ENCODE measurements around the gene IGF1R. TPM values are rescaled to one million over a fixed set of nuclear protein-coding genes. Genes with fewer than 3 reads are reported as not detected.

Gene IGF1R
- total RNA-seq, 1 experiment from 2014 or later, result 51.6 TPM

DNA sequence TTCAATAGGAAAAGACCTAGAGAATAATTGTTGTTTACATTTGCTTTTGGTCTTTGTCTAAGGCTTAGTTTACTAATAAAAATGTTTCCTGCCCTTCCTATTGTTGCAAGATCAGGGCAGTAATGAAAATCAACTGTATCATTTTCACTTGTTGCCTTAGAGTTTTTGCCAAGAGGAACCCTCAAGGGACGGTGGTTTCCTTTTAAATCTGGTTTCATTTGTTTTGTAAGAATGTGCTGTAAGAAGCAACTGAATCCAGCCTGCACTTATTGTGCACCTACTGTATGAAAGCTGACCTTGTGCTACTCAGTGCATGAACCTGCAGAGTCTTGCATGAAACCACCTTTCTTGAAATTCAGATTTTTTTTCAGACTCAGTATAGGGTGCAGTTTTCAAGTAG lies 5.3 kb downstream of the IGF1R start:
- Histone ChIP-seq H3K4me1 (peaks cover 23% of the 10 kb centered on the region), H3K27me3 (replicated peaks; ENCODE audit: control insufficient read depth, insufficient read depth, low read length) (no peaks in the 10 kb centered on the region), H3K36me3 (ENCODE audit: control insufficient read depth, insufficient read depth, low read length) (no peaks in the 10 kb centered on the region), H3K9me3 (no peaks in the 10 kb centered on the region), H3K4me3 (ENCODE audit: low read depth, low read length) (no peak overlapping the region)
- no peaks in the 10 kb centered on the region for H3K9me3 Mint-ChIP-seq (ENCODE audit: unreplicated experiment)
- DNase-seq, result no peak
- no peak for TF ChIP-seq CTCF (IDR thresholded peaks at IDR 0.05; ENCODE audit: insufficient read depth in 1 of 2, low read depth in 1 of 2, low read length in 1 of 2, severe bottlenecking in 1 of 2, unreplicated experiment in 1 of 2)
- BruUV-seq (replicated peaks), result no TSS peak
- H3K27me3 Mint-ChIP-seq (ENCODE audit: insufficient read depth, unreplicated experiment), result no peaks in the 10 kb centered on the region
- peaks cover 9% of the 10 kb centered on the region for H3K36me3 Mint-ChIP-seq (ENCODE audit: insufficient read depth, unreplicated experiment)
- intact Hi-C loops (cut with micrococcal nuclease; ENCODE audit: unreplicated experiment), result loop anchor here (2.0 to 10.0 kb wide), 3 partner anchors 69 to 421 kb away; no protein-coding TSS in a partner anchor
- POLR2A ChIA-PET, result no interaction called here
- CTCF ChIA-PET, result no interaction called here
- H3K27ac Mint-ChIP-seq (ENCODE audit: unreplicated experiment), result no peak overlapping the region
- no peak overlapping the region for H3K4me3 Mint-ChIP-seq (ENCODE audit: unreplicated experiment)
- H3K4me1 Mint-ChIP-seq (ENCODE audit: low read depth, unreplicated experiment), result peaks cover 24% of the 10 kb centered on the region

DNA sequence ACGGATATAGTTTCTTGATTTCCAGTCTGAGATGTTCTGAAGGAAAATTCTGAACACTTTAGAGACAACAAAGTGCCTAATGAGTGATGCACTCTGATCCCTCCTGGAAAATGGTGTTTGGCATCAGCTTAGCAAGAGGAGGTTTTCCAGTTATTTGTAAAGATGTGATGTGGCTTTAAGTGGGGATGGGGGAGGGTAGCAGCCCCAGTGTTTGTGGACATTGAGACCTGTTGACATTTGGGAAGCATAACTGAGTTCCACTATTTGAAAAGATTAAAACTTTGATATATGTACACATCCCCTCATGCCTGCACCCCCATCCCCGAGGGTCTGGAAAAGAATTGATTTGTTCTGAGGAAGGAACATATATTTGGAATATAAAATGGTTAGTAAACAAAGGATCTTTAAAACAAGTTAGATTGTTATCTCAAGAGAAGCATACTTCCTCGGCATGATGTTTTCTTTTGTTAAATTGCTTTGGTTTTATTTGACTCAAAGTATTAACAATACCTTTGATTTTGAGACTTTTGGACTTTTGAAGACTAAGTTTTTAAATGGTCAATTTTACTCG lies 6.5 kb downstream of the IGF1R start:
- ChIA-PET CTCF (no interaction called here), POLR2A (no interaction called here)
- TF ChIP-seq CTCF (IDR thresholded peaks at IDR 0.05; ENCODE audit: insufficient read depth in 1 of 2, low read depth in 1 of 2, low read length in 1 of 2, severe bottlenecking in 1 of 2, unreplicated experiment in 1 of 2), result no peak
- no TSS peak for BruUV-seq (replicated peaks)
- Histone ChIP-seq H3K4me3 (ENCODE audit: low read depth, low read length) (no peak overlapping the region), H3K27me3 (replicated peaks; ENCODE audit: control insufficient read depth, insufficient read depth, low read length) (no peaks in the 10 kb centered on the region), H3K36me3 (ENCODE audit: control insufficient read depth, insufficient read depth, low read length) (no peaks in the 10 kb centered on the region), H3K4me1 (peaks cover 23% of the 10 kb centered on the region), H3K9me3 (no peaks in the 10 kb centered on the region)
- no peaks in the 10 kb centered on the region for H3K9me3 Mint-ChIP-seq (ENCODE audit: unreplicated experiment)
- DNase-seq, result no peak
- H3K27me3 Mint-ChIP-seq (ENCODE audit: insufficient read depth, unreplicated experiment), result no peaks in the 10 kb centered on the region
- H3K4me3 Mint-ChIP-seq (ENCODE audit: unreplicated experiment), result no peak overlapping the region
- H3K36me3 Mint-ChIP-seq (ENCODE audit: insufficient read depth, unreplicated experiment), result peaks cover 8% of the 10 kb centered on the region
- intact Hi-C loops (cut with micrococcal nuclease; ENCODE audit: unreplicated experiment), result loop anchor here (5.0 to 10.0 kb wide), 2 partner anchors 67 to 420 kb away; no protein-coding TSS in a partner anchor
- H3K4me1 Mint-ChIP-seq (ENCODE audit: low read depth, unreplicated experiment), result peaks cover 30% of the 10 kb centered on the region
- no peak overlapping the region for H3K27ac Mint-ChIP-seq (ENCODE audit: unreplicated experiment)

- intact Hi-C loops (cut with micrococcal nuclease; ENCODE audit: unreplicated experiment), result loop anchor here (10.0 kb wide), 1 partner anchor 419 kb away; no protein-coding TSS in a partner anchor
- POLR2A ChIA-PET, result no interaction called here
- Histone ChIP-seq H3K4me3 (ENCODE audit: low read depth, low read length) (no peak overlapping the region), H3K9me3 (no peaks in the 10 kb centered on the region), H3K4me1 (peaks cover 23% of the 10 kb centered on the region), H3K27me3 (replicated peaks; ENCODE audit: control insufficient read depth, insufficient read depth, low read length) (no peaks in the 10 kb centered on the region), H3K36me3 (ENCODE audit: control insufficient read depth, insufficient read depth, low read length) (no peaks in the 10 kb centered on the region)
- TF ChIP-seq CTCF (IDR thresholded peaks at IDR 0.05; ENCODE audit: insufficient read depth in 1 of 2, low read depth in 1 of 2, low read length in 1 of 2, severe bottlenecking in 1 of 2, unreplicated experiment in 1 of 2), result no peak
- BruUV-seq (replicated peaks), result no TSS peak
- no peaks in the 10 kb centered on the region for H3K27me3 Mint-ChIP-seq (ENCODE audit: insufficient read depth, unreplicated experiment)
- no peaks in the 10 kb centered on the region for H3K9me3 Mint-ChIP-seq (ENCODE audit: unreplicated experiment)
- H3K4me1 Mint-ChIP-seq (ENCODE audit: low read depth, unreplicated experiment), result peaks cover 30% of the 10 kb centered on the region
- CTCF ChIA-PET, result no interaction called here
- peaks cover 4% of the 10 kb centered on the region for H3K36me3 Mint-ChIP-seq (ENCODE audit: insufficient read depth, unreplicated experiment)
- no peak overlapping the region for H3K4me3 Mint-ChIP-seq (ENCODE audit: unreplicated experiment)
- DNase-seq, result no peak
- H3K27ac Mint-ChIP-seq (ENCODE audit: unreplicated experiment), result no peak overlapping the region
These were observed 7.4 kb downstream of the IGF1R start for GRCh38 chr15:98655732-98656131.

Data from Caco-2 (cell line).